Measurements from ENCODE around the gene HEXB. TPM values are rescaled to one million over a fixed set of nuclear protein-coding genes. Genes with fewer than 3 reads are reported as not detected.
"Not testable (repeated sequence)": the region's sequence is repeated elsewhere in the genome, so short reads cannot be mapped to it uniquely, and the experiment has no call there.

The HEXB gene
- total RNA-seq, 4 donors from 2014 or later: 66.2 to 134 (median 93.9) TPM

GRCh38 chr5:74669821-74670220 lies 15.2 kb upstream of the HEXB start:
- DNase-seq (ENCODE audit: low spot score in 2 of 2): no peak
- intact Hi-C loops (cut with DNase I; ENCODE audit: low total_unique reads): no loop called here
- no peak overlapping the region for H3K4me3 ChIP-seq (ENCODE audit: low read depth, poor library complexity, severe bottlenecking)
- WGBS, 2 donors: 65 to 77% methylated on average over 2 of the region's 2 CpGs
- no peak for TF ChIP-seq POLR2A (IDR thresholded peaks at IDR 0.05)
- no peak for TF ChIP-seq CTCF (IDR thresholded peaks at IDR 0.05)

GRCh38 chr5:74670396-74671038 lies 14.5 kb upstream of the HEXB start:
- intact Hi-C loops (cut with DNase I; ENCODE audit: low total_unique reads): no loop called here
- TF ChIP-seq CTCF (IDR thresholded peaks at IDR 0.05) (no peak), POLR2A (IDR thresholded peaks at IDR 0.05) (no peak)
- DNase-seq (ENCODE audit: low spot score in 2 of 2): no peak
- 91 to 92% methylated on average over 11 of the region's 11 CpGs for WGBS, 2 donors
- no peak overlapping the region for H3K4me3 ChIP-seq (ENCODE audit: low read depth, poor library complexity, severe bottlenecking)

GRCh38 chr5:74672215-74672877 lies 12.7 kb upstream of the HEXB start:
- intact Hi-C loops (cut with DNase I; ENCODE audit: low total_unique reads): no loop called here
- TF ChIP-seq POLR2A (IDR thresholded peaks at IDR 0.05) (no peak), CTCF (IDR thresholded peaks at IDR 0.05) (no peak)
- 50 to 56% methylated on average over 5 of the region's 5 CpGs for WGBS, 2 donors
- no peak for DNase-seq (ENCODE audit: low spot score in 2 of 2)
- no peak overlapping the region for H3K4me3 ChIP-seq (ENCODE audit: low read depth, poor library complexity, severe bottlenecking)

GRCh38 chr5:74673011-74673790 lies 11.8 kb upstream of the HEXB start:
- no peak overlapping the region for H3K4me3 ChIP-seq (ENCODE audit: low read depth, poor library complexity, severe bottlenecking)
- intact Hi-C loops (cut with DNase I; ENCODE audit: low total_unique reads): no loop called here
- WGBS, 2 donors: 34 to 46% methylated on average over 6 of the region's 6 CpGs
- TF ChIP-seq POLR2A (IDR thresholded peaks at IDR 0.05): no peak
- no peak for TF ChIP-seq CTCF (IDR thresholded peaks at IDR 0.05)
- no peak for DNase-seq (ENCODE audit: low spot score in 2 of 2)

GRCh38 chr5:74676466-74676865 lies 8.6 kb upstream of the HEXB start:
- intact Hi-C loops (cut with DNase I; ENCODE audit: low total_unique reads): not testable (repeated sequence)
- 84 to 89% methylated on average over 6 of the region's 6 CpGs for WGBS, 2 donors

GRCh38 chr5:74678123-74678522 lies 6.9 kb upstream of the HEXB start:
- H3K4me3 ChIP-seq (ENCODE audit: low read depth, poor library complexity, severe bottlenecking); DNase-seq (ENCODE audit: low spot score in 2 of 2); intact Hi-C loops (cut with DNase I; ENCODE audit: low total_unique reads): not testable (repeated sequence)
- 82 to 98% methylated on average over 3 of the region's 3 CpGs for WGBS, 2 donors

More at GRCh38 chr5:74676466-74676865, 8.6 kb upstream of the HEXB start:
- not testable (repeated sequence) for H3K4me3 ChIP-seq (ENCODE audit: low read depth, poor library complexity, severe bottlenecking); DNase-seq (ENCODE audit: low spot score in 2 of 2)

- H3K4me3 ChIP-seq (ENCODE audit: low read depth, poor library complexity, severe bottlenecking); intact Hi-C loops (cut with DNase I; ENCODE audit: low total_unique reads); DNase-seq (ENCODE audit: low spot score in 2 of 2): not testable (repeated sequence)
- 95 to 98% methylated on average over 3 of the region's 3 CpGs for WGBS, 2 donors
Measured at GRCh38 chr5:74679300-74679699, 5.7 kb upstream of the HEXB start.

All from lower leg skin (tissue), 4 donors.